Lower leg skin (tissue), 4 donors: ENCODE measurements around the gene METTL24. TPM values are rescaled to one million over a fixed set of nuclear protein-coding genes. Genes with fewer than 3 reads are reported as not detected.

Experiments
- DNase-seq, 2 donors: peaks; one replicate each; pipeline ENCODE4 v3.0.0-alpha.2; 2019; ENCODE audit warnings: low spot score in 2 of 2
- H3K4me3 ChIP-seq: fragments of 200-600 bp; sonication (generic); 2 replicates; pipeline ENCODE4 v1.5.1; 2017; ENCODE audit warnings: mild to moderate bottlenecking, low read depth; ENCODE audit not compliant: poor library complexity, severe bottlenecking
- CTCF ChIP-seq, 3 donors: fragments of 450-650 bp; IDR thresholded peaks; one replicate each; pipeline ENCODE4 v1.5.1; 2016; ENCODE audit warnings: antibody characterized with exemption in 3 of 3, mild to moderate bottlenecking in 3 of 3, moderate library complexity in 2 of 3
- POLR2A ChIP-seq, 2 donors: fragments of 450-650 bp; IDR thresholded peaks; one replicate each; pipeline ENCODE4 v1.6.1; 2016 to 2017; ENCODE audit warnings: antibody characterized with exemption in 2 of 2, mild to moderate bottlenecking in 1 of 2, moderate library complexity in 1 of 2
- WGBS, 2 donors: methylation state at CpG; one replicate each; pipeline ENCODE4 v1.1.5; 2018; 5-methylcytosine and 5-hydroxymethylcytosine counted together
- intact Hi-C: fragments of 100-400 bp; cut with DNase I; formaldehyde crosslinking; loops from one replicate; pipeline ENCODE4 v1.15.0; 2023; ENCODE audit warnings: low total_unique reads
- total RNA-seq, 4 donors: library from RNA; depleted of rRNA; stranded (reverse); fragments of >200 nt; gene quantifications; one replicate each; pipeline ENCODE4 v1.1.0, GENCODE V29; 2016

The METTL24 gene
- total RNA-seq, 4 donors from 2014 or later: 0.22 to 2.5 (median 1.8) TPM; not detected in 1

DNA sequence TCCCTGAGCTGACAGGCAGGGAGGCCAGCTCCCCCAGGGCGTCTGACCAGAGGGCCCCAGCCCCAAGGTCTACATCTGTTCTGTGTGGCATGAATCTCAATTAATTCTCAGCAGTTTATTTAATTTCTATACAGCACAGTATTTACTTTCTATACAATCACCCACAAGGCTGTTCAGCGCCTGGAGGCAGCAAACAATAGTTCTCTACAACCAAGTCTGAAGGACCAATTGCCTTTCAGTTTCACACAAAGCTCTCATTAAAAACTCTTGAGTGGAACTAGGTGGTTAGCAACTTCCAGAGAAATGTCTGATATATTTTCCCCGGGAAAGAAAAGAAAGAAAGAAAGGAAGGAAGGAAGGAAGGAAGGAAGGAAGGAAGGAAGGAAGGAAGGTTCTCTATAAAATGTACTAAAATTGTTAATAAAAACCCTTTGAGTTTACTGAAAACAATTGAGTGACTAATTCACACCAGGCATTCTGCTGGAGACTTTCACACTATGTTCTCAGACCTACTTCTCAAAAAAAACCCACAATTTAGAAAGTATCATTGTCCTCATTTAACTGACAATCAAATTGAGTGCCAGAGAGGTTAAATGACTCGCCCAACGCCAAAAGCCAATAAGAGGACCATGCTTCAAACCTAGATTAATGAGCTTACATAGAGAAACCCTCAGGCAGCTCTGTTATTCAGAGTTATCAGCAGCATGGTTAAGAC lies 62.5 kb downstream of the METTL24 start:
- DNase-seq: no peak
- H3K4me3 ChIP-seq: no peak overlapping the region
- 62 to 67% methylated on average over 5 of the region's 5 CpGs for WGBS, 2 donors
- no peak for TF ChIP-seq CTCF (IDR thresholded peaks at IDR 0.05)
- intact Hi-C loops: no loop called here

DNA sequence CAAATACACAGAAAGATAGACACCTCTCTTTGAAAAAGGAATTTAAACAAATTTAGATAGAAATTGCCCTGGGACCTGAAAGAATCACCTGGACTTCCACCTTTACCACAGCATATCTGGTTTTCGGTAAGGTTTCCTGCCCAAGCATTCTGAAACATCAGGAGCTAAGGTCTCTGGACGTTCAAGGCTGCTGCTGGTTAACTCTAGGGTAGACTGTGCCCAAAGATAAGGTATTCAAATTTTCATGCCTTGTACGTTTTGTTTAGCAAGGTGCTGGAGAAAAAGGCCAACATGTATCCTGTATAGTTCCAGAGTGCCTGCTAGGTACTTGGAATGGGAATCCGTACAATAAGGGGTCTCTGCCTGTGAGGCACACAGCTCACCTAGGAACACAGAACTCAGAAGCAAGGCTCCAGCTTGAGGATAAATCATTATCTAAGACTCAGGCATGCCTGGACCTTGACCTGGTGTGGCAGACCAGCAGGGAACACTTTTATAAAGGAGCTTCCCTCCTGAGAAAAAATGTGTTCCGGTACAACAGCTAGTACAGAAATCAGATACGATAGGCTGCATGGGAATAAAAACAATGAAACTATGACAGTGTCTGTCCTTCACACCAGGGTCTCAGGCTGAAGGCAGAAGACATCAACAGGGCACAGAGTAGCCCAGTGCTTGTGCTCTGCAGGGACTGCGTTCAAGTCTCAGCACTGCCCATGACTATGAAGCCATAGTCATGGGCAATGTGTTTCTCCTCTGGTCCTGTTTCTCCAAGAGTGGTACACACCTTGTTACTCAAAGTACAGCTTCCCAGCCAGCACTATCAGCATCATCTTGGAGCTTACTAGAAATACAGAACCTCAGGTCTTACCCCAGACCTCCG lies 70.4 kb downstream of the METTL24 start:
- no peak for DNase-seq
- intact Hi-C loops: no loop called here
- TF ChIP-seq POLR2A (IDR thresholded peaks at IDR 0.05) (no peak), CTCF (IDR thresholded peaks at IDR 0.05) (no peak)
- no peak overlapping the region for H3K4me3 ChIP-seq
- 86 to 91% methylated on average over 8 of the region's 8 CpGs for WGBS, 2 donors

DNA sequence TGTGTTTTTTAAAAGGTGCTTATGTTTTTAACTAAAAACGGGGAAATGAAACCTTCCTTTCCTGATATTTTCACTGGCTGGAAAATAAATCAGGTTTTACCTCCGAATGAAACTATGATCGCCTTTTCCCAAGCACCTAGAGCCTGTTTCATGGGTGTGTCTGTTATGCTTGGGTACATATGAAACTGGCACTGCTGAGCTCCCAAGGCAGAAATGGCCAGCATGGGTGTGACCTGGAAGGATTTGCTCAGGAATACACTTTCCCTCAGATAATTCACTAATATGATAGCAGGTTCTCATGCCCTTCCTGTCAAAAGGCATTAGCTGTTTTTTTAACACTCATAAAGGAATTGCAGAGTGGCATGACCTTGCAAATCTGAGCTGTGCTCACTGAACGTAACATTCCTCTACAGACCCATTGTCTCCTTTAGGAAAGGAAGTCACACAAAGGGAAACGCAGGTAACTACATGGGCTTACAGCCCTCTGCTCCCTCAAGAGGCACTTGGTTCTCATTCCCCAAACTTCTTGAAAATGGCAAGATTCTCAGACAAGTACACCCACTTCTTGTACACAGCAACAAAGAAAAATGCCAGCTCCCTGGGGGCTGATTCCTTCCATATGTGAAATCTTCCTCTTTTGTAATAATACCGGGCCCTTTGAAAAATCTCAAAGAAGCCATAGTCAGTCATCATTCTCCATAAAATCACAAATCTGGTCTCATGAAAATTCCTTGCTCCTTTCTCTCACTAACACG lies 72.7 kb downstream of the METTL24 start:
- 45 to 55% methylated on average over 7 of the region's 7 CpGs for WGBS, 2 donors
- intact Hi-C loops: no loop called here
- H3K4me3 ChIP-seq: no peak overlapping the region
- no peak for DNase-seq
- TF ChIP-seq POLR2A (IDR thresholded peaks at IDR 0.05) (no peak), CTCF (IDR thresholded peaks at IDR 0.05) (no peak)

- no peak overlapping the region for H3K4me3 ChIP-seq
- intact Hi-C loops: no loop called here
- DNase-seq: no peak
- TF ChIP-seq POLR2A (IDR thresholded peaks at IDR 0.05): no peak
- no peak for TF ChIP-seq CTCF (IDR thresholded peaks at IDR 0.05)
Observed at GRCh38 chr6:110284855-110285254, 73.3 kb downstream of the METTL24 start.

DNA sequence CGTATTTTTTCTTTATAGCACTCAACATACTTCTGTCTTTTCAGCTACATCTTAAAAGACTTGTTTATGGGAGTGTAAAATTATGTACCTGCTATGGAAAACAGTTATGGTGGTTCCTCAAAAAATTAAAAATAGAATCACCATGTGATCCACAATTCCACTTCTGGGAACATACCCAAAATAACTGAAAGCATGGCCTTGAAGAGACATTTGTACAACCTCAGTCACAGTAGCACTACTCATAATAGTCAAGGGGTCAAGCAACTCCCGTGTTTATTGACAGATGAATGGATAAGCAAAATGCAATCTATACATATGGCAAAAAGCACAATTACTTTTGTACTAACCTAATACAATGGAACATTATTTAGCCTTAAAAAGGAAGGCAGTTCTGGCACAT lies 74.5 kb downstream of the METTL24 start:
- H3K4me3 ChIP-seq: no peak overlapping the region
- intact Hi-C loops: no loop called here
- TF ChIP-seq CTCF (IDR thresholded peaks at IDR 0.05): no peak
- no peak for TF ChIP-seq POLR2A (IDR thresholded peaks at IDR 0.05)
- no peak for DNase-seq
- WGBS, 2 donors: 78 to 84% methylated on average over 2 of the region's 2 CpGs
